GM12878 (cell line): ENCODE results near the gene ZNF408. TPM values are rescaled to one million over a fixed set of nuclear protein-coding genes. Genes with fewer than 3 reads are reported as not detected.

ENCODE experiments used
- ATAC-seq: fragments of 200-7000 bp; cut with Tn5 transposase; 3 replicates; pipeline ENCODE4 v1.9.1; 2020; ENCODE audit warnings: mild to moderate bottlenecking, moderate library complexity
- BruUV-seq: library from RNA; stranded (reverse); fragments of 400-500 nt; replicated peaks from 2 replicates; lab custom pipeline; 2021; lab: Mats Ljungman, UMichigan
- CTCF ChIA-PET: fragments of 300-600 bp; sonication (Branson Sonifier 250); formaldehyde crosslinking; extraction: SDS; loops from one replicate; lab custom pipeline; 2021; ENCODE audit warnings: inconsistent platforms; lab: Yijun Ruan, JAX
- POLR2A ChIA-PET: fragments of 350-600 bp; formaldehyde crosslinking; extraction: SDS; loops from one replicate; lab custom pipeline; 2021; ENCODE audit warnings: inconsistent platforms; lab: Charles Lee
- RAD21 ChIA-PET: fragments of 300-600 bp; sonication (Branson Sonifier 250); formaldehyde crosslinking; loops from one replicate; lab custom pipeline; 2023; ENCODE audit warnings: antibody characterized with exemption; ENCODE audit not compliant: unreplicated experiment; lab: Charles Lee
- SMC1A ChIA-PET: fragments of 300-600 bp; sonication (Branson Sonifier 250); formaldehyde crosslinking; loops from one replicate; lab custom pipeline; 2023; ENCODE audit not compliant: unreplicated experiment, uncharacterized antibody; lab: Charles Lee
- DNase-seq: peaks from one replicate; pipeline ENCODE4 v3.0.0-alpha.2; 2011; ENCODE audit warnings: low read depth, low spot score
- FAIRE-seq: peaks from 3 replicates; lab custom pipeline; 2011; peaks lifted over from hg19 to GRCh38; lab: Jason Lieb, UNC
- H2AFZ ChIP-seq: 2 replicates; pipeline ENCODE4 v1.6.0; 2011; ENCODE audit warnings: low read depth, low read length, control low read depth; ENCODE audit not compliant: control insufficient read depth
- H3K27ac ChIP-seq: 2 replicates; pipeline ENCODE4 v1.5.1; 2011; ENCODE audit warnings: control low read depth; ENCODE audit not compliant: control insufficient read depth, insufficient read depth
- H3K27me3 ChIP-seq, 2 experiments: replicated peaks in 1 of 2; 2 replicates each; pipeline versions ENCODE4 v1.6.0 to v1.6.1; 2011; ENCODE audit warnings: low read length in 1 of 2; ENCODE audit not compliant: control insufficient read depth in 2 of 2, insufficient read depth in 2 of 2
- H3K36me3 ChIP-seq, 2 experiments: 2 replicates each; pipeline ENCODE4 v1.5.1; 2011; ENCODE audit warnings: low read length in 1 of 2; ENCODE audit not compliant: control insufficient read depth in 2 of 2, insufficient read depth in 2 of 2
- H3K4me1 ChIP-seq: 2 replicates; pipeline ENCODE4 v1.6.1; 2011; ENCODE audit warnings: mild to moderate bottlenecking, low read length, moderate library complexity, mixed read lengths; ENCODE audit not compliant: control insufficient read depth, insufficient read depth
- H3K4me2 ChIP-seq: 2 replicates; pipeline ENCODE4 v1.6.0; 2011; ENCODE audit warnings: control low read depth; ENCODE audit not compliant: control insufficient read depth, insufficient read depth
- H3K4me3 ChIP-seq: fragments of 200-600 bp; sonication (generic); 2 replicates; pipeline ENCODE4 v1.5.1; 2016
- H3K79me2 ChIP-seq: 2 replicates; pipeline ENCODE4 v1.6.0; 2011; ENCODE audit warnings: low read length; ENCODE audit not compliant: control insufficient read depth, insufficient read depth
- H3K9ac ChIP-seq: 2 replicates; pipeline ENCODE4 v1.8.0; 2011; ENCODE audit warnings: low read length, control low read depth, mixed read lengths; ENCODE audit not compliant: control insufficient read depth, insufficient read depth
- H3K9me3 ChIP-seq: replicated peaks from 3 replicates; pipeline ENCODE4 v1.5.1; 2011; ENCODE audit warnings: mild to moderate bottlenecking, low read length; ENCODE audit not compliant: control insufficient read depth, insufficient read depth
- H4K20me1 ChIP-seq: 2 replicates; pipeline ENCODE4 v1.6.0; 2011; ENCODE audit not compliant: control insufficient read depth, insufficient read depth
- ATF2 ChIP-seq: IDR thresholded peaks from 2 replicates; pipeline ENCODE4 v1.6.1; 2012; ENCODE audit warnings: low read length, inconsistent platforms
- CREB1 ChIP-seq: IDR thresholded peaks from 2 replicates; pipeline ENCODE4 v1.6.1; 2012; ENCODE audit warnings: low read depth, mild to moderate bottlenecking, inconsistent platforms
- IRF3 ChIP-seq: fragments of 450-650 bp; IDR thresholded peaks from 2 replicates; pipeline ENCODE4 v1.6.1; 2014; ENCODE audit warnings: mild to moderate bottlenecking
- MEF2A ChIP-seq: IDR thresholded peaks from 2 replicates; pipeline ENCODE4 v1.6.1; 2011; ENCODE audit warnings: low read depth, mild to moderate bottlenecking, low read length, moderate library complexity; ENCODE audit not compliant: insufficient read depth
- PBX3 ChIP-seq: IDR thresholded peaks from 2 replicates; pipeline ENCODE4 v1.6.1; 2011; ENCODE audit warnings: mild to moderate bottlenecking, low read depth, low read length, moderate library complexity; ENCODE audit not compliant: insufficient replicate concordance
- POLR2AphosphoS5 ChIP-seq: IDR thresholded peaks from 2 replicates; pipeline ENCODE4 v1.6.1; 2011; ENCODE audit warnings: mild to moderate bottlenecking, low read length, inconsistent platforms
- RFX5 ChIP-seq: IDR thresholded peaks from 2 replicates; pipeline ENCODE4 v1.6.1; 2011; ENCODE audit warnings: low read depth, low read length, improper control_type of control experiment
- SIX5 ChIP-seq: IDR thresholded peaks from 2 replicates; pipeline ENCODE4 v1.6.1; 2011; ENCODE audit warnings: mild to moderate bottlenecking, low read depth, low read length, moderate library complexity; ENCODE audit not compliant: severe bottlenecking
- TCF12 ChIP-seq: IDR thresholded peaks from 2 replicates; pipeline ENCODE4 v1.6.1; 2011; ENCODE audit warnings: low read depth, mild to moderate bottlenecking, low read length
- USF2 ChIP-seq: IDR thresholded peaks from 2 replicates; pipeline ENCODE4 v1.6.1; 2011; ENCODE audit warnings: low read depth, low read length, improper control_type of control experiment, borderline replicate concordance
- ZNF24 ChIP-seq: fragments of 450-650 bp; IDR thresholded peaks from 2 replicates; pipeline ENCODE4 v1.6.1; 2017; ENCODE audit warnings: antibody characterized with exemption, mild to moderate bottlenecking
- ZZZ3 ChIP-seq: IDR thresholded peaks from 2 replicates; pipeline ENCODE4 v1.6.1; 2011; ENCODE audit warnings: low read depth; ENCODE audit not compliant: control insufficient read depth, insufficient read length
- WGBS: methylation state at CpG from one replicate; pipeline ENCODE4 v1.1.6; 2016; ENCODE audit warnings: low lambda C conversion rate; ENCODE audit not compliant: insufficient replicate concordance, insufficient coverage; ENCODE audit errors: missing lambda C conversion rate; 5-methylcytosine and 5-hydroxymethylcytosine counted together
- in situ Hi-C: fragments of 300-500 bp; cut with MboI; formaldehyde crosslinking; loops from 9 replicates; pipeline ENCODE4 v1.14.3; 2018; ENCODE audit warnings: mixed read lengths
- intact Hi-C: fragments of 100-400 bp; cut with micrococcal nuclease; formaldehyde crosslinking; loops from one replicate; pipeline ENCODE4 v1.14.2; 2022; ENCODE audit not compliant: unreplicated experiment
- polyA plus RNA-seq, 11 experiments: library from polyadenylated mRNA; depleted of rRNA in 4 of 11; unstranded in 6 of 11; stranded (reverse) in 5 of 11; fragments of >200 nt; fragmentation: Nextera tagmentation in 4 of 11; fragmentation: Illumina TruSeq in 1 of 11; extraction: Ambion mirVana in 4 of 11; extraction: Trizol in 1 of 11; gene quantifications; 1 replicate in 1 of 11; 2 replicates in 10 of 11; pipeline versions ENCODE4 v1.2.1 to v1.2.3, GENCODE V29; 2011 to 2016; ENCODE audit warnings: inconsistent platforms in 2 of 11, missing spikeins in 2 of 11, low read depth in 1 of 11
- total RNA-seq, 4 experiments: library from RNA; depleted of rRNA in 3 of 4; stranded (reverse); fragments of >200 nt in 3 of 4; fragmentation: Illumina TruSeq in 1 of 4; extraction: Trizol in 1 of 4; gene quantifications; 2 replicates each; pipeline versions ENCODE4 v1.2.1 to v1.2.3, GENCODE V29; 2013 to 2021
- TF ChIP-seq, protein P1 (sequence below): IDR thresholded peaks from 2 replicates; pipeline ENCODE4 v1.6.1; 2011; ENCODE audit warnings: borderline replicate concordance, low read depth, mild to moderate bottlenecking, moderate library complexity, mixed read lengths, low read length; ENCODE audit not compliant: insufficient read depth; ENCODE audit errors: extremely low read length

The ZNF408 gene
- total and polyA plus RNA-seq, 10 of the 15 experiments (the other 5 are each of a cell fraction or from before 2014, with no cell fraction given), result 0.19 to 11.3 (median 7.2) TPM

DNA sequence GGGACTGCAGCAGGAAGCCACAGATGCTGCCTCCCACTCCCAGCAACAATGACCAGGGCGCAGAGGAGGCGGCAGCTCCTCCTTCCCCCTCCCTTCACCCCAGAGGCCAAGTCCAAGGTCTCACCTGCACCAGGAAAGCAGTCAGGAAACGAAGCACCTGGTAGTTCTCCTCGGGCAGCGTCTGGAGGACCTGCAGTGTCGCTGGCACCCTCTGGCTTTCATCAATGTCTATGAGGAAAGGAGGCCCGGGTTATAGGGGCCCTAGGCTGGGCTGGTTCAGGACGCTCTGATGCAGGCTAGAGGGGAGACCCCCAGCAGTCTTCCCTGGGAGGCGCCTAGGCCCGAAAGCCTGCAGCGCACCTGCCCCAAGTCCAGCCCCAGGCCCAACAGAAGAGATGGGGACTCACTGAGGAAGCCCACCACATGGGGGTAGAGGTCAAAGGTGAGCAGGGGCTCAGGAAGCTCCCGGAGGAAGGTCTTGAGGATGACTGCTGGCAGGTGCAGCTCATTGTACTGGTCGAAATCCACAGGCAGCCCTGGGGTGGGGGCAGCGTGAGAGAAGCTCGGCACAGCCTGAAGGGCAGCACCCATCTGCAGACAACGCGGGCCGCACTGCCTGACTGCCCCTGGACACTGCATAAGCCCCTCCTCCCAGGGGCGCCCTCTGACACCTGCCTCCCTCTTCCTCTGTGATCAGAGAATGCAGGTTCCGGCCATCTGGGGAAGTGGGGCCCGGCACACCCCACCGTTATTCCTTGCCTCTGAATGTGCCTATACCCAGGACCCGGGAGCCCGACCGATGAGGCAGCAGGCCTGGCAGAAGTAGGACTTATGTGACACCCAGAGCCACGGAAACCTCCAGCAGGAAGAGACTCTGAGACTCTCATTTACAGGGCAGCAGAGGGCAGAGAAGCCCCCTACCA, 21.3 kb upstream of the ZNF408 start (continued):
- TF ChIP-seq IRF3, result no peak
- no peak for TF ChIP-seq RFX5

- H3K79me2 ChIP-seq, result no peaks in the 10 kb centered on the region
- H3K4me2 ChIP-seq, result no peak overlapping the region
- no peak overlapping the region for H3K9ac ChIP-seq
- H3K27me3 ChIP-seq, result no peaks in the 10 kb centered on the region
- no peak overlapping the region for H2AFZ ChIP-seq
- CTCF ChIA-PET, result no interaction called here
- H4K20me1 ChIP-seq, result no peaks in the 10 kb centered on the region
- no peak overlapping the region for H3K4me3 ChIP-seq
- POLR2A ChIA-PET, result interaction anchor here (1.2 kb wide), 1 partner anchor 9 kb away, joined by 3 read pairs; no protein-coding TSS in a partner anchor
- in situ Hi-C loops, result no loop called here
- no peak for DNase-seq
- no peaks in the 10 kb centered on the region for H3K9me3 ChIP-seq
- no TSS peak for BruUV-seq
- RAD21 ChIA-PET, result no interaction called here
- no peak for ATAC-seq
- H3K4me1 ChIP-seq, result no peaks in the 10 kb centered on the region
- peaks cover 3 to 25% of the 10 kb centered on the region in 2 experiments; a peak in 3 of 4 replicates for H3K36me3 ChIP-seq
- 93% methylated on average over 19 of the region's 21 CpGs for WGBS
- FAIRE-seq, result no peak
- SMC1A ChIA-PET, result interaction anchor here (0.7 kb wide), 1 partner anchor 202 kb away, joined by 3 read pairs; no protein-coding TSS in a partner anchor
- TF ChIP-seq SIX5 (no peak), CREB1 (no peak), PBX3 (no peak), MEF2A (no peak), ZNF24 (no peak), ZZZ3 (no peak), ATF2 (no peak), TCF12 (no peak), USF2 (no peak), POLR2AphosphoS5 (no peak)
- TF ChIP-seq, protein P1, sequence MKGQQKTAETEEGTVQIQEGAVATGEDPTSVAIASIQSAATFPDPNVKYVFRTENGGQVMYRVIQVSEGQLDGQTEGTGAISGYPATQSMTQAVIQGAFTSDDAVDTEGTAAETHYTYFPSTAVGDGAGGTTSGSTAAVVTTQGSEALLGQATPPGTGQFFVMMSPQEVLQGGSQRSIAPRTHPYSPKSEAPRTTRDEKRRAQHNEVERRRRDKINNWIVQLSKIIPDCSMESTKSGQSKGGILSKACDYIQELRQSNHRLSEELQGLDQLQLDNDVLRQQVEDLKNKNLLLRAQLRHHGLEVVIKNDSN, result no peak
- TF ChIP-seq, all 136 proteins: peak for 0
- no peak overlapping the region for H3K27ac ChIP-seq
- intact Hi-C loops, result no loop called here
These were observed 20.6 kb upstream of the ZNF408 start for GRCh38 chr11:46680164-46680760.
